CD14-positive monocyte (primary cell): ENCODE data around the gene UBE2H. TPM values are rescaled to one million over a fixed set of nuclear protein-coding genes. Genes with fewer than 3 reads are reported as not detected.
A peak's percentile ranks its signal among the peaks of the same experiment; 100 is the strongest.

Source experiments
- DNase-seq, 3 donors: peaks; one replicate each; pipeline ENCODE4 v3.0.0-alpha.2; 2011 to 2022
- H2AFZ ChIP-seq: 2 replicates; pipeline ENCODE4 v1.6.0; 2012; ENCODE audit warnings: mild to moderate bottlenecking, low read depth, low read length, inconsistent platforms; ENCODE audit not compliant: insufficient read depth, poor library complexity, severe bottlenecking
- H3K27ac ChIP-seq, 2 donors: 1 replicate in 1 of 2; 2 replicates in 1 of 2; pipeline ENCODE4 v1.5.1; 2012 to 2013; ENCODE audit warnings: low read length in 2 of 2, control low read depth in 1 of 2, inconsistent platforms in 1 of 2, low read depth in 1 of 2, mild to moderate bottlenecking in 1 of 2
- H3K27me3 ChIP-seq, 2 donors: one replicate each; pipeline versions ENCODE4 v1.6.0 to v1.6.1; 2011 to 2013; ENCODE audit warnings: low read length in 2 of 2; ENCODE audit not compliant: control insufficient read depth in 2 of 2, insufficient read depth in 2 of 2
- H3K36me3 ChIP-seq, 2 donors: replicated peaks in 1 of 2; 1 replicate in 1 of 2; 2 replicates in 1 of 2; pipeline versions ENCODE4 v1.5.1 to v1.6.1; 2012 to 2013; ENCODE audit warnings: low read length in 2 of 2, control low read depth in 1 of 2, inconsistent platforms in 1 of 2, mild to moderate bottlenecking in 1 of 2; ENCODE audit not compliant: insufficient read depth in 2 of 2, control insufficient read depth in 1 of 2
- H3K4me1 ChIP-seq, 2 donors: 1 replicate in 1 of 2; 2 replicates in 1 of 2; pipeline versions ENCODE4 v1.5.1 to v1.6.1; 2012 to 2013; ENCODE audit warnings: low read length in 2 of 2, control low read depth in 1 of 2, inconsistent platforms in 1 of 2, mild to moderate bottlenecking in 1 of 2, moderate library complexity in 1 of 2; ENCODE audit not compliant: insufficient read depth in 2 of 2, control insufficient read depth in 1 of 2
- H3K4me2 ChIP-seq: replicated peaks from 2 replicates; pipeline ENCODE3; 2012; ENCODE audit warnings: low read length, moderate library complexity, mild to moderate bottlenecking; ENCODE audit not compliant: poor library complexity, severe bottlenecking; ENCODE audit errors: extremely low read depth
- H3K4me3 ChIP-seq, 3 experiments: fragments of 200-600 bp in 1 of 3; sonication (generic) in 1 of 3; replicated peaks in 1 of 3; 1 replicate in 2 of 3; 2 replicates in 1 of 3; pipeline ENCODE4 v1.5.1; 2011 to 2013; ENCODE audit warnings: low read length in 3 of 3, mild to moderate bottlenecking in 3 of 3, control low read depth in 2 of 3, low read depth in 2 of 3, inconsistent platforms in 1 of 3, moderate library complexity in 1 of 3
- H3K79me2 ChIP-seq: 2 replicates; pipeline ENCODE4 v1.6.0; 2012; ENCODE audit warnings: mild to moderate bottlenecking, control low read depth, inconsistent platforms, low read length, moderate library complexity; ENCODE audit not compliant: insufficient read depth
- H3K9ac ChIP-seq: 2 replicates; pipeline ENCODE4 v1.6.0; 2017; ENCODE audit warnings: low read length, mild to moderate bottlenecking; ENCODE audit not compliant: insufficient read depth, poor library complexity, severe bottlenecking
- H3K9me3 ChIP-seq, 2 donors: replicated peaks in 1 of 2; 1 replicate in 1 of 2; 2 replicates in 1 of 2; pipeline versions ENCODE4 v1.5.1 to v1.6.1; 2012 to 2013; ENCODE audit warnings: low read length in 2 of 2, control low read depth in 1 of 2; ENCODE audit not compliant: control insufficient read depth in 1 of 2, insufficient read depth in 1 of 2
- H4K20me1 ChIP-seq: 2 replicates; pipeline ENCODE4 v1.6.0; 2012; ENCODE audit warnings: mild to moderate bottlenecking, low read length, control low read depth, moderate library complexity; ENCODE audit not compliant: insufficient read depth
- H3K27ac Mint-ChIP-seq, 7 donors: one replicate each; pipeline ENCODE4 v1.8.0; 2020; ENCODE audit warnings: mild to moderate bottlenecking in 7 of 7, mixed read lengths in 7 of 7, moderate library complexity in 6 of 7, inconsistent platforms in 2 of 7
- H3K27me3 Mint-ChIP-seq, 3 donors: one replicate each; pipeline ENCODE4 v1.8.0; 2021 to 2022; ENCODE audit warnings: low read depth in 3 of 3, mild to moderate bottlenecking in 3 of 3, mixed read lengths in 3 of 3, moderate library complexity in 3 of 3, inconsistent platforms in 1 of 3
- H3K36me3 Mint-ChIP-seq, 2 donors: one replicate each; pipeline ENCODE4 v1.8.0; 2020; ENCODE audit warnings: mixed read lengths in 2 of 2, inconsistent platforms in 1 of 2, mild to moderate bottlenecking in 1 of 2
- H3K4me1 Mint-ChIP-seq: one replicate; pipeline ENCODE4 v1.8.0; 2020; ENCODE audit warnings: mild to moderate bottlenecking, mixed read lengths
- H3K4me3 Mint-ChIP-seq, 2 donors: one replicate each; pipeline ENCODE4 v1.8.0; 2020; ENCODE audit warnings: mild to moderate bottlenecking in 2 of 2, mixed read lengths in 2 of 2, moderate library complexity in 1 of 2
- H3K9me3 Mint-ChIP-seq, 7 donors: one replicate each; pipeline ENCODE4 v1.8.0; 2020 to 2022; ENCODE audit warnings: mixed read lengths in 7 of 7, mild to moderate bottlenecking in 6 of 7, moderate library complexity in 6 of 7, inconsistent platforms in 2 of 7
- CTCF ChIP-seq: fragments of 200-600 bp; IDR thresholded peaks from one replicate; pipeline ENCODE4 v1.8.0; 2022; ENCODE audit warnings: antibody characterized with exemption, mild to moderate bottlenecking
- whole genome bisulfite sequencing: methylation state at CpG from one replicate; pipeline ENCODE4 v1.1.5; 2013; ENCODE audit warnings: missing lambda C conversion rate; ENCODE audit not compliant: insufficient coverage; 5-methylcytosine and 5-hydroxymethylcytosine counted together
- intact Hi-C, 2 donors: fragments of 100-400 bp; cut with micrococcal nuclease; formaldehyde crosslinking; loops; one replicate each; pipeline versions ENCODE4 v1.15.0 to v1.15.1; 2023
- polyA plus RNA-seq, 3 donors: library from polyadenylated mRNA; depleted of rRNA in 1 of 3; unstranded in 2 of 3; stranded (reverse) in 1 of 3; fragments of 300-500 nt in 2 of 3; fragments of >200 nt in 1 of 3; fragmentation: Illumina TruSeq in 2 of 3; gene quantifications; 1 replicate in 2 of 3; 2 replicates in 1 of 3; pipeline ENCODE4 v1.2.3, GENCODE V29; 2012 to 2021

UBE2H gene
- polyA plus RNA-seq, 3 donors, result 12.6 to 26.0 (median 16.0) TPM

GRCh38 chr7:129829737-129830631 is 122.8 kb downstream of the UBE2H start:
- H3K4me3 ChIP-seq, result peak overlapping the region in 1 of 3 experiments; percentile 34
- peaks cover 0 to 2% (median 0%) of the 10 kb centered on the region in 7 donors for H3K9me3 Mint-ChIP-seq
- WGBS, result 27% methylated on average over 19 of the region's 22 CpGs
- H3K27ac ChIP-seq, result no peak overlapping the region
- H3K4me1 Mint-ChIP-seq, result peaks cover 21% of the 10 kb centered on the region
- no peaks in the 10 kb centered on the region for H3K9me3 ChIP-seq
- peak; percentile 85 for TF ChIP-seq CTCF
- no peak overlapping the region for H3K9ac ChIP-seq
- no peaks in the 10 kb centered on the region for H3K79me2 ChIP-seq
- H3K36me3 ChIP-seq, result peaks cover 13 to 26% of the 10 kb centered on the region in 2 donors
- DNase-seq, result peak; percentile 47 to 67 (median 59)
- H3K4me2 ChIP-seq, result peak overlapping the region; percentile 60
- H3K4me3 Mint-ChIP-seq, result peak overlapping the region; percentile 47 to 78
- intact Hi-C loops, result loop anchor here (5.0 to 10.0 kb wide), 4 partner anchors 48 to 185 kb away; no protein-coding TSS in a partner anchor
- peaks cover 20 to 24% of the 10 kb centered on the region in 2 donors for H3K4me1 ChIP-seq
- H3K27me3 Mint-ChIP-seq, result peaks cover 2 to 11% (median 4%) of the 10 kb centered on the region in 3 donors
- H3K27ac Mint-ChIP-seq, result peak overlapping the region in 5 of 7 donors; percentile 14 to 87 (median 40)
- peaks cover 33 to 34% of the 10 kb centered on the region in 2 donors for H3K36me3 Mint-ChIP-seq
- H3K27me3 ChIP-seq, result peaks cover 0 to under 1% of the 10 kb centered on the region in 2 donors
- peaks cover 14% of the 10 kb centered on the region for H4K20me1 ChIP-seq
- H2AFZ ChIP-seq, result no peak overlapping the region

- H2AFZ ChIP-seq, result no peak overlapping the region
- no peak overlapping the region for H3K4me3 ChIP-seq
- Mint-ChIP-seq H3K9me3 (peaks cover 0 to 2% (median 0%) of the 10 kb centered on the region in 7 donors), H3K27me3 (peaks cover 9 to 18% (median 10%) of the 10 kb centered on the region in 3 donors), H3K36me3 (peaks cover 28% of the 10 kb centered on the region in 2 donors), H3K4me1 (peaks cover 26% of the 10 kb centered on the region), H3K27ac (peak overlapping the region in 2 of 7 donors; percentile 68 to 87), H3K4me3 (no peak overlapping the region)
- peaks cover 25 to 30% of the 10 kb centered on the region in 2 donors for H3K4me1 ChIP-seq
- H3K27ac ChIP-seq, result no peak overlapping the region
- no peaks in the 10 kb centered on the region for H3K79me2 ChIP-seq
- intact Hi-C loops, result loop anchor here (5.0 to 10.0 kb wide), 4 partner anchors 47 to 186 kb away; no protein-coding TSS in a partner anchor
- no peak overlapping the region for H3K4me2 ChIP-seq
- no peaks in the 10 kb centered on the region for H3K9me3 ChIP-seq
- H3K27me3 ChIP-seq, result peaks cover 0 to 6% of the 10 kb centered on the region in 2 donors
- no peak overlapping the region for H3K9ac ChIP-seq
- TF ChIP-seq CTCF, result no peak
- peaks cover 6 to 19% of the 10 kb centered on the region in 2 donors for H3K36me3 ChIP-seq
- 95% methylated on average over 6 of the region's 12 CpGs for WGBS
- peaks cover 14% of the 10 kb centered on the region for H4K20me1 ChIP-seq
- DNase-seq, result peak; percentile 24 to 64 (median 37)
Observed at GRCh38 chr7:129828989-129829736, 123.6 kb downstream of the UBE2H start.
